ENCODE measurements around the gene SCAP. TPM values are rescaled to one million over a fixed set of nuclear protein-coding genes. Genes with fewer than 3 reads are reported as not detected.
A peak's percentile ranks its signal among the peaks of the same experiment; 100 is the strongest.

The SCAP gene
- total and polyA plus RNA-seq, 4 donors: 44.1 to 91.8 (median 47.4) TPM

DNA sequence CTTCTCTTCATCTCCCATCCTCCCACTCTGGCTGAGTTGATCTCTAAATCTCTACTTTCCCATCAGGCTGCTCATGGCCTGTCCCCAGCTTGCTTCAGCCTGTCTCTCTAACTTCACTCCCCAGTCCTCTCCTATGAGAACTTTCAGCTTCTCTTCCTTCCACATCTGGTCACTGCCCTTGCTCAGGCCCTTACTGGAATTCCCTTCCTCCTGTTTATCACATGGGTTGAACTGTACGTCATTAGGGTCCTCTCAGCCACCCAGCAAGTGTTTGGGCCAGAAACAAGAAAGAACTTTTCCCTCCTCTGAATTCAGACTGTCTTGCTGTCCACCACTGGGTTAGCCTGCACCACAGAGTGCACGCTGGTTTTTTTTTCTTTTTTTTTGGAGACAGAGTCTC lies 89.9 kb downstream of the SCAP start:
- peaks cover 0 to 6% (median 5%) of the 10 kb centered on the region in 5 donors for H3K4me1 ChIP-seq (ENCODE audit: control insufficient read depth in 5 of 5, insufficient read depth in 5 of 5, low read length in 5 of 5)
- peaks cover 0 to 6% (median 3%) of the 10 kb centered on the region in 4 donors for H3K36me3 ChIP-seq (ENCODE audit: control insufficient read depth in 4 of 4, insufficient read depth in 4 of 4, low read length in 4 of 4)
- DNase-seq (no peak), ATAC-seq (ENCODE audit: insufficient read depth, low FRiP score) (no peak)
- no peak overlapping the region for H3K4me3 ChIP-seq
- 79 to 89% methylated on average over 2 of the region's 2 CpGs for WGBS, 2 donors
- H3K27ac ChIP-seq (ENCODE audit: low read depth in 1 of 2, low read length in 1 of 2): peak overlapping the region in 1 of 2 donors; percentile 52
- H3K9ac ChIP-seq (ENCODE audit: insufficient read depth in 1 of 2, low read length in 2 of 2): no peak overlapping the region
- no peaks in the 10 kb centered on the region for H3K27me3 ChIP-seq (ENCODE audit: control insufficient read depth in 3 of 3, insufficient read depth in 3 of 3, low read length in 2 of 3)
- TF ChIP-seq, protein P1, sequence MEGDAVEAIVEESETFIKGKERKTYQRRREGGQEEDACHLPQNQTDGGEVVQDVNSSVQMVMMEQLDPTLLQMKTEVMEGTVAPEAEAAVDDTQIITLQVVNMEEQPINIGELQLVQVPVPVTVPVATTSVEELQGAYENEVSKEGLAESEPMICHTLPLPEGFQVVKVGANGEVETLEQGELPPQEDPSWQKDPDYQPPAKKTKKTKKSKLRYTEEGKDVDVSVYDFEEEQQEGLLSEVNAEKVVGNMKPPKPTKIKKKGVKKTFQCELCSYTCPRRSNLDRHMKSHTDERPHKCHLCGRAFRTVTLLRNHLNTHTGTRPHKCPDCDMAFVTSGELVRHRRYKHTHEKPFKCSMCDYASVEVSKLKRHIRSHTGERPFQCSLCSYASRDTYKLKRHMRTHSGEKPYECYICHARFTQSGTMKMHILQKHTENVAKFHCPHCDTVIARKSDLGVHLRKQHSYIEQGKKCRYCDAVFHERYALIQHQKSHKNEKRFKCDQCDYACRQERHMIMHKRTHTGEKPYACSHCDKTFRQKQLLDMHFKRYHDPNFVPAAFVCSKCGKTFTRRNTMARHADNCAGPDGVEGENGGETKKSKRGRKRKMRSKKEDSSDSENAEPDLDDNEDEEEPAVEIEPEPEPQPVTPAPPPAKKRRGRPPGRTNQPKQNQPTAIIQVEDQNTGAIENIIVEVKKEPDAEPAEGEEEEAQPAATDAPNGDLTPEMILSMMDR (IDR thresholded peaks at IDR 0.05; ENCODE audit: control extremely low read depth, extremely low read depth): no peak
- no peaks in the 10 kb centered on the region for H3K9me3 ChIP-seq (ENCODE audit: control insufficient read depth in 4 of 4, insufficient read depth in 3 of 4, low read length in 3 of 4)

DNA sequence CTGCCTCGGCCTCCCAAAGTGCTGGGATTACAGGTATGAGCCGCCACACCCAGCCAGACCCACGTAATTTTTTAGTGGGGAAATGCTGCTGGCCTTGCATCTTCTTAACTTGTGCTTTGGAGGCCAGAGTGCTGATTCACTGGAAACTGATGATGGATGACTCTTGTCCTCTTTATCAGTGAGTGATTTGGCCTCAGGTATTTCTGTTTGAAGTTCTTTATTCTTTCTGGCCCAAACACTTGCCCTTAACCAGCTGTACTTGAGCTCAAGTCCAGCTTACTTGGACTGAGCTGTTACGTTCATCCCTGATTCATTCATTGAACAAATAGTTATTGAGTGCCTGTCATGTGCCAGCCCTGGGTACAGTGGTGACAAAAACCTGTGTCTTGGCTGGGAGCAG lies 90.7 kb downstream of the SCAP start:
- TF ChIP-seq, protein P1 (IDR thresholded peaks at IDR 0.05; ENCODE audit: control extremely low read depth, extremely low read depth): no peak
- ATAC-seq (ENCODE audit: insufficient read depth, low FRiP score) (no peak), DNase-seq (no peak)
- Histone ChIP-seq H3K27ac (ENCODE audit: low read depth in 1 of 2, low read length in 1 of 2) (peak overlapping the region in 1 of 2 donors; percentile 52), H3K36me3 (ENCODE audit: control insufficient read depth in 4 of 4, insufficient read depth in 4 of 4, low read length in 4 of 4) (peaks cover 0 to 6% (median 2%) of the 10 kb centered on the region in 4 donors), H3K27me3 (ENCODE audit: control insufficient read depth in 3 of 3, insufficient read depth in 3 of 3, low read length in 2 of 3) (no peaks in the 10 kb centered on the region), H3K4me3 (no peak overlapping the region), H3K9ac (ENCODE audit: insufficient read depth in 1 of 2, low read length in 2 of 2) (no peak overlapping the region), H3K4me1 (ENCODE audit: control insufficient read depth in 5 of 5, insufficient read depth in 5 of 5, low read length in 5 of 5) (peaks cover 3 to 9% (median 5%) of the 10 kb centered on the region in 5 donors), H3K9me3 (ENCODE audit: control insufficient read depth in 4 of 4, insufficient read depth in 3 of 4, low read length in 3 of 4) (no peaks in the 10 kb centered on the region)
- WGBS, 2 donors: 78 to 84% methylated on average over 4 of the region's 4 CpGs

DNA sequence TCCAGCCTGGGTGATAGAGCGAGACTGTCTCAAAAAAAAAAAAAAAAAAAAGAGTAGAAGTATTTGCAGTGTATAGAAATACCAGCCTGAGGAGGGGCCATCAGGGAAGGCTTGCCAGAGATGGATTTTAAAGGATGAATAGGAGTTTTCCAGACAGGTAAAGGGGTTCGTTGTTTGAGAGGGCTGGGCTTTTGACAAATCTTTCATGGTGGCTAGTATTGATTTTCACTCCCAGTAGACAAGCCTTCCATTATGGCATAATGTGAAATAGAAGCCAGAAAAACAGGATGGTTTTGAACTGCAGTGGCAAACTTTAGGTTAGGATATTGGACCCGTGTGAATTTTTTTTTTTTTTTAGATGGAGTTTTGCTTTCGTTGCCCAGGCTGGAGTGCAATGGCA lies 91.3 kb downstream of the SCAP start:
- DNase-seq (no peak), ATAC-seq (ENCODE audit: insufficient read depth, low FRiP score) (no peak)
- Histone ChIP-seq H3K4me3 (no peak overlapping the region), H3K27ac (ENCODE audit: low read depth in 1 of 2, low read length in 1 of 2) (no peak overlapping the region), H3K36me3 (ENCODE audit: control insufficient read depth in 4 of 4, insufficient read depth in 4 of 4, low read length in 4 of 4) (peaks cover 0 to 6% (median 2%) of the 10 kb centered on the region in 4 donors), H3K9ac (ENCODE audit: insufficient read depth in 1 of 2, low read length in 2 of 2) (no peak overlapping the region), H3K4me1 (ENCODE audit: control insufficient read depth in 5 of 5, insufficient read depth in 5 of 5, low read length in 5 of 5) (peaks cover 4 to 14% (median 8%) of the 10 kb centered on the region in 5 donors), H3K9me3 (ENCODE audit: control insufficient read depth in 4 of 4, insufficient read depth in 3 of 4, low read length in 3 of 4) (no peaks in the 10 kb centered on the region), H3K27me3 (ENCODE audit: control insufficient read depth in 3 of 3, insufficient read depth in 3 of 3, low read length in 2 of 3) (no peaks in the 10 kb centered on the region)
- WGBS, 2 donors: 89 to 91% methylated on average over 4 of the region's 4 CpGs
- TF ChIP-seq, protein P1 (IDR thresholded peaks at IDR 0.05; ENCODE audit: control extremely low read depth, extremely low read depth): no peak

Measured in lung (tissue), 12 donors.